H9 (cell line): ENCODE measurements around the gene CHI3L2. TPM values are rescaled to one million over a fixed set of nuclear protein-coding genes. Genes with fewer than 3 reads are reported as not detected.

ENCODE experiments used
- DNase-seq: peaks from one replicate; pipeline ENCODE4 v3.0.0-alpha.2; 2017
- H2AFZ ChIP-seq: one replicate; pipeline ENCODE4 v1.6.1; 2013; ENCODE audit warnings: mild to moderate bottlenecking, low read length, control low read depth, moderate library complexity
- H2AK5ac ChIP-seq: 2 replicates; pipeline ENCODE4 v1.6.1; 2013; ENCODE audit warnings: low read length, control low read depth, mixed read lengths; ENCODE audit not compliant: insufficient read length
- H2BK120ac ChIP-seq: one replicate; pipeline ENCODE4 v1.6.1; 2013; ENCODE audit warnings: low read depth, mild to moderate bottlenecking, low read length, control low read depth, inconsistent platforms; ENCODE audit not compliant: poor library complexity, severe bottlenecking
- H2BK12ac ChIP-seq: 2 replicates; pipeline ENCODE4 v1.6.1; 2013; ENCODE audit warnings: low read length, control low read depth, mixed read lengths, low read depth; ENCODE audit not compliant: insufficient read length
- H2BK15ac ChIP-seq: 2 replicates; pipeline ENCODE4 v1.6.1; 2013; ENCODE audit warnings: low read depth, low read length, control low read depth
- H2BK20ac ChIP-seq: one replicate; pipeline ENCODE4 v1.6.1; 2013; ENCODE audit warnings: low read depth, mild to moderate bottlenecking, low read length, control low read depth, inconsistent platforms; ENCODE audit not compliant: poor library complexity, severe bottlenecking
- H2BK5ac ChIP-seq: 2 replicates; pipeline ENCODE4 v1.6.1; 2013; ENCODE audit warnings: low read length, control low read depth, mixed read lengths; ENCODE audit not compliant: insufficient read length
- H3K14ac ChIP-seq: 2 replicates; pipeline ENCODE4 v1.6.1; 2013; ENCODE audit warnings: low read length, control low read depth; ENCODE audit not compliant: insufficient read depth
- H3K18ac ChIP-seq: 2 replicates; pipeline ENCODE4 v1.6.1; 2013; ENCODE audit warnings: low read depth, mild to moderate bottlenecking, mixed read lengths, low read length, control low read depth; ENCODE audit not compliant: insufficient read length
- H3K23ac ChIP-seq: 2 replicates; pipeline ENCODE4 v1.6.1; 2013; ENCODE audit warnings: low read length, control low read depth, mixed read lengths, low read depth; ENCODE audit not compliant: insufficient read length
- H3K23me2 ChIP-seq: 2 replicates; pipeline ENCODE4 v1.6.1; 2013; ENCODE audit warnings: low read depth, mild to moderate bottlenecking, mixed read lengths, low read length, control low read depth; ENCODE audit not compliant: insufficient read length, poor library complexity, severe bottlenecking
- H3K27ac ChIP-seq: 2 replicates; pipeline ENCODE4 v1.5.1; 2013; ENCODE audit warnings: low read length, control low read depth, mixed read lengths, low read depth; ENCODE audit not compliant: insufficient read length
- H3K27me3 ChIP-seq: 2 replicates; pipeline ENCODE4 v1.6.1; 2013; ENCODE audit warnings: low read length, control low read depth, inconsistent platforms; ENCODE audit not compliant: insufficient read depth
- H3K4ac ChIP-seq: 2 replicates; pipeline ENCODE4 v1.6.1; 2013; ENCODE audit warnings: low read depth, mild to moderate bottlenecking, control low read depth, inconsistent platforms, low read length, moderate library complexity
- H3K4me1 ChIP-seq: 2 replicates; pipeline ENCODE4 v1.6.1; 2013; ENCODE audit warnings: low read length, control low read depth, inconsistent platforms; ENCODE audit not compliant: insufficient read depth
- H3K4me2 ChIP-seq: 2 replicates; pipeline ENCODE4 v1.6.1; 2013; ENCODE audit warnings: low read length, control low read depth, mixed read lengths; ENCODE audit not compliant: insufficient read length, insufficient read depth
- H3K56ac ChIP-seq: 2 replicates; pipeline ENCODE4 v1.6.1; 2013; ENCODE audit warnings: low read depth, mild to moderate bottlenecking, mixed read lengths, low read length, control low read depth; ENCODE audit not compliant: insufficient read length
- H3K79me1 ChIP-seq: 2 replicates; pipeline ENCODE4 v1.6.1; 2013; ENCODE audit warnings: low read depth, mild to moderate bottlenecking, moderate library complexity, low read length, control low read depth, inconsistent platforms; ENCODE audit not compliant: insufficient read depth, poor library complexity, severe bottlenecking
- H3K79me2 ChIP-seq: 2 replicates; pipeline ENCODE4 v1.6.1; 2013; ENCODE audit warnings: low read length, control low read depth, inconsistent platforms; ENCODE audit not compliant: insufficient read depth
- H3K9ac ChIP-seq: 2 replicates; pipeline ENCODE4 v1.6.1; 2013; ENCODE audit warnings: low read length, control low read depth, mixed read lengths; ENCODE audit not compliant: insufficient read length; ENCODE audit errors: extremely low read depth
- H3K9me3 ChIP-seq: one replicate; pipeline ENCODE4 v1.6.1; 2013; ENCODE audit warnings: low read depth, low read length, inconsistent platforms; ENCODE audit not compliant: control insufficient read depth
- H3T11ph ChIP-seq: one replicate; pipeline ENCODE4 v1.6.1; 2013; ENCODE audit warnings: mild to moderate bottlenecking, low read length, control low read depth, inconsistent platforms
- H4K20me1 ChIP-seq: one replicate; pipeline ENCODE4 v1.6.1; 2013; ENCODE audit not compliant: control insufficient read depth, insufficient read length, insufficient read depth
- H4K5ac ChIP-seq: 2 replicates; pipeline ENCODE4 v1.6.1; 2013; ENCODE audit warnings: low read depth, mild to moderate bottlenecking, mixed read lengths, low read length, control low read depth; ENCODE audit not compliant: insufficient read length
- H4K8ac ChIP-seq: replicated peaks from 2 replicates; pipeline ENCODE4 v1.6.1; 2013; ENCODE audit warnings: low read length, control low read depth, mixed read lengths, low read depth; ENCODE audit not compliant: insufficient read length
- H4K91ac ChIP-seq: 2 replicates; pipeline ENCODE4 v1.6.1; 2013; ENCODE audit warnings: low read depth, mild to moderate bottlenecking, moderate library complexity, mixed read lengths, low read length, control low read depth; ENCODE audit not compliant: insufficient read length
- H3K27ac Mint-ChIP-seq, 3 experiments: 2 replicates in 2 of 3; 3 replicates in 1 of 3; pipeline ENCODE4 v1.8.0; 2020 to 2021; ENCODE audit warnings: mixed read lengths in 3 of 3, mild to moderate bottlenecking in 1 of 3, moderate library complexity in 1 of 3
- H3K27me3 Mint-ChIP-seq: 2 replicates; pipeline ENCODE4 v1.8.0; 2021; ENCODE audit warnings: low read depth, mild to moderate bottlenecking, moderate library complexity, mixed read lengths
- H3K36me3 Mint-ChIP-seq, 3 experiments: 2 replicates in 2 of 3; 3 replicates in 1 of 3; pipeline ENCODE4 v1.8.0; 2020 to 2021; ENCODE audit warnings: low read depth in 3 of 3, mixed read lengths in 3 of 3; ENCODE audit not compliant: insufficient read depth in 1 of 3
- H3K4me1 Mint-ChIP-seq, 2 experiments: 2 replicates each; pipeline ENCODE4 v1.8.0; 2020; ENCODE audit warnings: mixed read lengths in 2 of 2
- H3K4me3 Mint-ChIP-seq, 2 experiments: 2 replicates in 1 of 2; 3 replicates in 1 of 2; pipeline ENCODE4 v1.8.0; 2020 to 2021; ENCODE audit warnings: mild to moderate bottlenecking in 2 of 2, mixed read lengths in 2 of 2, moderate library complexity in 1 of 2
- H3K9me3 Mint-ChIP-seq, 2 experiments: 2 replicates in 1 of 2; 3 replicates in 1 of 2; pipeline ENCODE4 v1.8.0; 2020; ENCODE audit warnings: mild to moderate bottlenecking in 2 of 2, mixed read lengths in 2 of 2, moderate library complexity in 1 of 2
- WGBS: extraction: QIAGEN DNeasy Blood & Tissue Kit; methylation state at CpG from one replicate; pipeline ENCODE4 v1.1.7; 2013; ENCODE audit warnings: missing lambda C conversion rate, low lambda C conversion rate, mixed read lengths; ENCODE audit not compliant: insufficient read length; ENCODE audit errors: extremely low coverage; 5-methylcytosine and 5-hydroxymethylcytosine counted together
- total RNA-seq: library from RNA; stranded (reverse); gene quantifications from 2 replicates; pipeline ENCODE4 v1.2.1, GENCODE V29; 2021
- TF ChIP-seq, protein P1 (sequence below): fragments of 200-600 bp; sonication (generic); conservative IDR thresholded peaks from 3 replicates; pipeline ENCODE4 v1.8.0; 2021; ENCODE audit warnings: antibody characterized with exemption, mild to moderate bottlenecking

Gene CHI3L2
- total RNA-seq, 1 experiment from 2014 or later, result not detected

DNA sequence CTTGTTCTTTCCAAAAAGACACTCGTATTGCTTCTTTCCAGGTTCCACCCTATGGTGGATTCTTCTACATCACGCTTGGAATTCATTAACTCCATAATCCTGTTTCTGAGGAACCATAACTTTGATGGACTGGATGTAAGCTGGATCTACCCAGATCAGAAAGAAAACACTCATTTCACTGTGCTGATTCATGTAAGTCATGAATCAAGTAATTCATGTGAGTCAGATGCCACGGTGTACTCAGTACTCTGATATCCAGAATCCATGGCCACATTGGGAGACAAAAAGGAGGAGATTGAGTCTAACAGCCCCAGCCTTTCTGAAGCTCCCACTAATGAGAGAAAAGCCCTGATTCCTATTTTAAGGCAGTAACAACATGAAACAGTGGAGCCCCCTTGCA is 7.4 kb downstream of the CHI3L2 start:
- TF ChIP-seq, protein P1, sequence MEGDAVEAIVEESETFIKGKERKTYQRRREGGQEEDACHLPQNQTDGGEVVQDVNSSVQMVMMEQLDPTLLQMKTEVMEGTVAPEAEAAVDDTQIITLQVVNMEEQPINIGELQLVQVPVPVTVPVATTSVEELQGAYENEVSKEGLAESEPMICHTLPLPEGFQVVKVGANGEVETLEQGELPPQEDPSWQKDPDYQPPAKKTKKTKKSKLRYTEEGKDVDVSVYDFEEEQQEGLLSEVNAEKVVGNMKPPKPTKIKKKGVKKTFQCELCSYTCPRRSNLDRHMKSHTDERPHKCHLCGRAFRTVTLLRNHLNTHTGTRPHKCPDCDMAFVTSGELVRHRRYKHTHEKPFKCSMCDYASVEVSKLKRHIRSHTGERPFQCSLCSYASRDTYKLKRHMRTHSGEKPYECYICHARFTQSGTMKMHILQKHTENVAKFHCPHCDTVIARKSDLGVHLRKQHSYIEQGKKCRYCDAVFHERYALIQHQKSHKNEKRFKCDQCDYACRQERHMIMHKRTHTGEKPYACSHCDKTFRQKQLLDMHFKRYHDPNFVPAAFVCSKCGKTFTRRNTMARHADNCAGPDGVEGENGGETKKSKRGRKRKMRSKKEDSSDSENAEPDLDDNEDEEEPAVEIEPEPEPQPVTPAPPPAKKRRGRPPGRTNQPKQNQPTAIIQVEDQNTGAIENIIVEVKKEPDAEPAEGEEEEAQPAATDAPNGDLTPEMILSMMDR, result no peak

More for the DNA sequence above, 7.4 kb downstream of the CHI3L2 start:
- no peak overlapping the region for H3K4ac ChIP-seq
- no peak overlapping the region for H4K5ac ChIP-seq
- Mint-ChIP-seq H3K27ac (no peak overlapping the region), H3K4me3 (no peak overlapping the region), H3K9me3 (peaks cover 0 to 5% of the 10 kb centered on the region in 2 experiments; a peak in 2 of 5 replicates), H3K4me1 (peaks cover 22 to 23% of the 10 kb centered on the region in 2 experiments), H3K36me3 (0 out of 7 replicates have a peak, but pooled peaks cover 0 to 5% (median 0%) of the 10 kb centered on the region in 3 experiments), H3K27me3 (peaks cover 3% of the 10 kb centered on the region)
- WGBS, result no CpG with 5 or more reads among the region's 3 CpGs
- no peaks in the 10 kb centered on the region for H3K4me1 ChIP-seq
- no peaks in the 10 kb centered on the region for H4K20me1 ChIP-seq
- H3K79me2 ChIP-seq, result no peaks in the 10 kb centered on the region
- H2AK5ac ChIP-seq, result no peak overlapping the region
- H2BK20ac ChIP-seq, result no peak overlapping the region
- no peak overlapping the region for H4K91ac ChIP-seq
- no peak overlapping the region for H2BK5ac ChIP-seq
- H3K9me3 ChIP-seq, result no peaks in the 10 kb centered on the region
- no peak for DNase-seq
- H3K14ac ChIP-seq, result no peak overlapping the region
- no peaks in the 10 kb centered on the region for H3K79me1 ChIP-seq
- H4K8ac ChIP-seq, result no peak overlapping the region
- H2BK120ac ChIP-seq, result no peak overlapping the region
- no peak overlapping the region for H3K56ac ChIP-seq
- no peak overlapping the region for H3K27ac ChIP-seq
- H3T11ph ChIP-seq, result no peak overlapping the region
- H3K4me2 ChIP-seq, result no peak overlapping the region
- H3K23ac ChIP-seq, result no peak overlapping the region
- H3K9ac ChIP-seq, result no peak overlapping the region
- no peaks in the 10 kb centered on the region for H3K23me2 ChIP-seq
- no peak overlapping the region for H3K18ac ChIP-seq
- H3K27me3 ChIP-seq, result no peaks in the 10 kb centered on the region
- H2BK12ac ChIP-seq, result no peak overlapping the region
- no peak overlapping the region for H2BK15ac ChIP-seq
- H2AFZ ChIP-seq, result no peak overlapping the region
